GM04503 (cell line): ENCODE results near the gene CDK14.
A peak's percentile ranks its signal among the peaks of the same experiment; 100 is the strongest.
"Not testable (repeated sequence)": the region's sequence is repeated elsewhere in the genome, so short reads cannot be mapped to it uniquely, and the experiment has no call there.

ENCODE experiments used
- DNase-seq: peaks from one replicate; pipeline ENCODE4 v3.0.0-alpha.2; 2012; ENCODE audit warnings: low read depth

The CDK14 gene

GRCh38 chr7:90900628-90901356, 304.7 kb downstream of the CDK14 start:
- no peak for DNase-seq

GRCh38 chr7:90903841-90904240, 307.7 kb downstream of the CDK14 start:
- DNase-seq: no peak

GRCh38 chr7:90910136-90910535, 314.0 kb downstream of the CDK14 start:
- DNase-seq: no peak

- DNase-seq: no peak
Measured at GRCh38 chr7:90916319-90916718, 320.2 kb downstream of the CDK14 start.

- DNase-seq: no peak
Measured at GRCh38 chr7:90917539-90917938, 321.4 kb downstream of the CDK14 start.

- no peak for DNase-seq
Measured at GRCh38 chr7:90918303-90918702, 322.2 kb downstream of the CDK14 start.

- DNase-seq: no peak
Measured at GRCh38 chr7:90919816-90920215, 323.7 kb downstream of the CDK14 start.

GRCh38 chr7:90920336-90920735, 324.2 kb downstream of the CDK14 start:
- DNase-seq: no peak

- DNase-seq: no peak
Measured at GRCh38 chr7:90923541-90923997, 327.4 kb downstream of the CDK14 start.

GRCh38 chr7:90928700-90929424, 332.7 kb downstream of the CDK14 start:
- not testable (repeated sequence) for DNase-seq

GRCh38 chr7:90931986-90932916, 336.1 kb downstream of the CDK14 start:
- DNase-seq: no peak

GRCh38 chr7:90933041-90933440, 336.9 kb downstream of the CDK14 start:
- no peak for DNase-seq

GRCh38 chr7:90933984-90934383, 337.9 kb downstream of the CDK14 start:
- no peak for DNase-seq

- DNase-seq: no peak
Measured at GRCh38 chr7:90938371-90938770, 342.2 kb downstream of the CDK14 start.

GRCh38 chr7:90939666-90940065, 343.5 kb downstream of the CDK14 start:
- DNase-seq: no peak

- no peak for DNase-seq
Measured at GRCh38 chr7:90944021-90944420, 347.9 kb downstream of the CDK14 start.

- peak; percentile 47 for DNase-seq
Measured at GRCh38 chr7:90945104-90945787, 349.1 kb downstream of the CDK14 start.

- DNase-seq: no peak
Measured at GRCh38 chr7:90946730-90947501, 350.8 kb downstream of the CDK14 start.

GRCh38 chr7:90948085-90948484, 352.0 kb downstream of the CDK14 start:
- no peak for DNase-seq

- no peak for DNase-seq
Measured at GRCh38 chr7:90951229-90951628, 355.1 kb downstream of the CDK14 start.
